Neural progenitor cell (in vitro differentiated cells): ENCODE results near the gene CERS4.
"Not testable (repeated sequence)": the region's sequence is repeated elsewhere in the genome, so short reads cannot be mapped to it uniquely, and the experiment has no call there.

Source experiments
- EZH2 ChIP-seq: fragments of 200-600 bp; sonication (generic); IDR thresholded peaks from 2 replicates; pipeline ENCODE4 v1.6.1; 2017; ENCODE audit warnings: antibody characterized with exemption, mild to moderate bottlenecking, moderate library complexity
- EZH2phosphoT487 ChIP-seq: fragments of 200-600 bp; sonication (generic); IDR thresholded peaks from 2 replicates; pipeline ENCODE4 v1.6.1; 2017; ENCODE audit warnings: antibody characterized with exemption
- TF ChIP-seq, protein P1 (sequence below): fragments of 200-600 bp; sonication (generic); IDR thresholded peaks from 2 replicates; pipeline ENCODE4 v1.5.1; 2017; ENCODE audit warnings: antibody characterized with exemption, mild to moderate bottlenecking

GRCh38 chr19:8223442-8223841 is 14.3 kb downstream of the CERS4 start:
- TF ChIP-seq, protein P1, sequence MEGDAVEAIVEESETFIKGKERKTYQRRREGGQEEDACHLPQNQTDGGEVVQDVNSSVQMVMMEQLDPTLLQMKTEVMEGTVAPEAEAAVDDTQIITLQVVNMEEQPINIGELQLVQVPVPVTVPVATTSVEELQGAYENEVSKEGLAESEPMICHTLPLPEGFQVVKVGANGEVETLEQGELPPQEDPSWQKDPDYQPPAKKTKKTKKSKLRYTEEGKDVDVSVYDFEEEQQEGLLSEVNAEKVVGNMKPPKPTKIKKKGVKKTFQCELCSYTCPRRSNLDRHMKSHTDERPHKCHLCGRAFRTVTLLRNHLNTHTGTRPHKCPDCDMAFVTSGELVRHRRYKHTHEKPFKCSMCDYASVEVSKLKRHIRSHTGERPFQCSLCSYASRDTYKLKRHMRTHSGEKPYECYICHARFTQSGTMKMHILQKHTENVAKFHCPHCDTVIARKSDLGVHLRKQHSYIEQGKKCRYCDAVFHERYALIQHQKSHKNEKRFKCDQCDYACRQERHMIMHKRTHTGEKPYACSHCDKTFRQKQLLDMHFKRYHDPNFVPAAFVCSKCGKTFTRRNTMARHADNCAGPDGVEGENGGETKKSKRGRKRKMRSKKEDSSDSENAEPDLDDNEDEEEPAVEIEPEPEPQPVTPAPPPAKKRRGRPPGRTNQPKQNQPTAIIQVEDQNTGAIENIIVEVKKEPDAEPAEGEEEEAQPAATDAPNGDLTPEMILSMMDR, result not testable (repeated sequence)
- TF ChIP-seq EZH2, EZH2phosphoT487: not testable (repeated sequence)
